ENCODE data around the gene SORCS2.

The SORCS2 gene

GRCh38 chr4:7686070-7686870, 493.9 kb downstream of the SORCS2 start:
- Histone ChIP-seq H2AFZ (ENCODE audit: low read length) (no peak overlapping the region), H3K79me2 (ENCODE audit: insufficient read depth, low read length) (no peaks in the 10 kb centered on the region), H3K27ac (ENCODE audit: low read depth, low read length, poor library complexity, severe bottlenecking) (no peak overlapping the region), H3K4me3 (ENCODE audit: low read depth, low read length, poor library complexity, severe bottlenecking) (no peak overlapping the region), H3K9me3 (ENCODE audit: low read length) (no peaks in the 10 kb centered on the region), H3K9ac (ENCODE audit: low read length) (no peak overlapping the region), H3K27me3 (ENCODE audit: insufficient read depth, low read length) (no peaks in the 10 kb centered on the region), H4K20me1 (ENCODE audit: insufficient read depth, low read length) (no peaks in the 10 kb centered on the region), H3K4me1 (ENCODE audit: insufficient read depth, low read length, severe bottlenecking) (no peaks in the 10 kb centered on the region), H3K36me3 (ENCODE audit: insufficient read depth, low read length) (no peaks in the 10 kb centered on the region), H3K9me2 (ENCODE audit: low read depth, low read length) (no peaks in the 10 kb centered on the region), H3K4me2 (ENCODE audit: low read length) (no peak overlapping the region), H3F3A (ENCODE audit: insufficient read depth, low read length) (no peaks in the 10 kb centered on the region)
- TF ChIP-seq CTCF (IDR thresholded peaks at IDR 0.05; ENCODE audit: low read length) (no peak), EZH2 (IDR thresholded peaks at IDR 0.05; ENCODE audit: borderline replicate concordance, low read length) (no peak)

GRCh38 chr4:7687006-7687405, 494.7 kb downstream of the SORCS2 start:
- H3K4me1 ChIP-seq (ENCODE audit: insufficient read depth, low read length, severe bottlenecking): no peaks in the 10 kb centered on the region
- H3K9me3 ChIP-seq (ENCODE audit: low read length): no peaks in the 10 kb centered on the region
- TF ChIP-seq CTCF (IDR thresholded peaks at IDR 0.05; ENCODE audit: low read length): no peak
- TF ChIP-seq EZH2 (IDR thresholded peaks at IDR 0.05; ENCODE audit: borderline replicate concordance, low read length): no peak
- H3K4me2 ChIP-seq (ENCODE audit: low read length): no peak overlapping the region
- H2AFZ ChIP-seq (ENCODE audit: low read length): no peak overlapping the region
- no peaks in the 10 kb centered on the region for H3K79me2 ChIP-seq (ENCODE audit: insufficient read depth, low read length)
- no peaks in the 10 kb centered on the region for H3K27me3 ChIP-seq (ENCODE audit: insufficient read depth, low read length)
- no peaks in the 10 kb centered on the region for H4K20me1 ChIP-seq (ENCODE audit: insufficient read depth, low read length)
- no peak overlapping the region for H3K27ac ChIP-seq (ENCODE audit: low read depth, low read length, poor library complexity, severe bottlenecking)
- no peaks in the 10 kb centered on the region for H3K9me2 ChIP-seq (ENCODE audit: low read depth, low read length)
- no peaks in the 10 kb centered on the region for H3K36me3 ChIP-seq (ENCODE audit: insufficient read depth, low read length)
- H3F3A ChIP-seq (ENCODE audit: insufficient read depth, low read length): no peaks in the 10 kb centered on the region
- no peak overlapping the region for H3K9ac ChIP-seq (ENCODE audit: low read length)
- H3K4me3 ChIP-seq (ENCODE audit: low read depth, low read length, poor library complexity, severe bottlenecking): no peak overlapping the region

- Histone ChIP-seq H4K20me1 (ENCODE audit: insufficient read depth, low read length) (no peaks in the 10 kb centered on the region), H3K4me1 (ENCODE audit: insufficient read depth, low read length, severe bottlenecking) (no peaks in the 10 kb centered on the region), H3K4me2 (ENCODE audit: low read length) (no peak overlapping the region), H3K9me2 (ENCODE audit: low read depth, low read length) (no peaks in the 10 kb centered on the region), H2AFZ (ENCODE audit: low read length) (no peak overlapping the region), H3K27me3 (ENCODE audit: insufficient read depth, low read length) (no peaks in the 10 kb centered on the region), H3K79me2 (ENCODE audit: insufficient read depth, low read length) (no peaks in the 10 kb centered on the region), H3K9ac (ENCODE audit: low read length) (no peak overlapping the region), H3K4me3 (ENCODE audit: low read depth, low read length, poor library complexity, severe bottlenecking) (no peak overlapping the region), H3F3A (ENCODE audit: insufficient read depth, low read length) (no peaks in the 10 kb centered on the region), H3K9me3 (ENCODE audit: low read length) (no peaks in the 10 kb centered on the region), H3K27ac (ENCODE audit: low read depth, low read length, poor library complexity, severe bottlenecking) (no peak overlapping the region), H3K36me3 (ENCODE audit: insufficient read depth, low read length) (no peaks in the 10 kb centered on the region)
- TF ChIP-seq EZH2 (IDR thresholded peaks at IDR 0.05; ENCODE audit: borderline replicate concordance, low read length) (no peak), CTCF (IDR thresholded peaks at IDR 0.05; ENCODE audit: low read length) (no peak)
Observed at GRCh38 chr4:7687796-7688195, 495.5 kb downstream of the SORCS2 start.

All from OCI-LY1 (cell line).